ENCODE measurements around the gene STK25.

GRCh38 chr2:241505781-241506201, 2.6 kb downstream of the STK25 start:
- TF ChIP-seq CTCF (IDR thresholded peaks at IDR 0.05), result no peak
- TF ChIP-seq POLR2A (IDR thresholded peaks at IDR 0.05), result no peak
